Measurements from ENCODE around the gene SEPTIN11. TPM values are rescaled to one million over a fixed set of nuclear protein-coding genes. Genes with fewer than 3 reads are reported as not detected.

SEPTIN11 gene
- total RNA-seq, 1 experiment from 2014 or later, result 31.7 TPM

DNA sequence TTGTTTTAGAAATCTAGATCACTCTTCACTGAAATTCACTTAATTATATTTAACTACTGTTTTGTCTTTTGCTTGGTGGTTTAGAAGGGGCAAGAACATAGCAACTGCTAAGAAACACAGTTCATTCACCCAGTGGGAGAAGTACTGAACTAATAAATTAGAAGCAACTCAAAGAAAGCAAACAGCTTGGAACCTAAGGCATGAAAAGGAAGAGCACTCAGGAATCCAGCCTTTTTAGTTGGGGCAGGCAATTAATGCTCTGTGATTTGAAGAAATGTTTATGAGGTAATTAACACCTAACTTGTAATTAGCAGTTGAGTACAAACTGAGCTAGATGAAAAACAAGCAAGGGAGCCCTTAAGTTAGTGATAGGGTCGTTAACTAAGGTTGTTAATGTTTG is 22.8 kb downstream of the SEPTIN11 start:
- DNase-seq (ENCODE audit: low spot score), result no peak
- in situ Hi-C loops (cut with HindIII; ENCODE audit: low sequenced_read_pairs), result no loop called here

DNA sequence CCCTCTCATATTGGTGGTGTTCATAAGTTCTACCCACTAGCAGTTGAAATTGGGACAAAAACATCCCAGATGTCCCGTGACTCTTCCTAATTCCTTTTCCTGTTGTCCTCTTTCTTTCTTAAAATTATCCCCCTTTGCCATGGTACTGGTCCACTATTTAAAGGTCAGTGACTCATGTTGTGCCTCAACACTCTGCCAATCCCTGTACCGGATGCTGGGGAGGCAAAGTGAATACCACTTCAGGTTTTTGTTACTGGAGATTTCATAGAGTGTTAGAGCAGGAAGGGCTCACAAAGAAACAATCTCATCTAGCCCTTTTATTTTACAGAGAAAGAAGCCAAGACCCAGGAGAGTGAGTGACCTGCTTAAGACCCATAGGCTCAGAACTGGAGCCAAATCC is 24.6 kb downstream of the SEPTIN11 start:
- DNase-seq (ENCODE audit: low spot score), result no peak
- in situ Hi-C loops (cut with HindIII; ENCODE audit: low sequenced_read_pairs), result no loop called here

DNA sequence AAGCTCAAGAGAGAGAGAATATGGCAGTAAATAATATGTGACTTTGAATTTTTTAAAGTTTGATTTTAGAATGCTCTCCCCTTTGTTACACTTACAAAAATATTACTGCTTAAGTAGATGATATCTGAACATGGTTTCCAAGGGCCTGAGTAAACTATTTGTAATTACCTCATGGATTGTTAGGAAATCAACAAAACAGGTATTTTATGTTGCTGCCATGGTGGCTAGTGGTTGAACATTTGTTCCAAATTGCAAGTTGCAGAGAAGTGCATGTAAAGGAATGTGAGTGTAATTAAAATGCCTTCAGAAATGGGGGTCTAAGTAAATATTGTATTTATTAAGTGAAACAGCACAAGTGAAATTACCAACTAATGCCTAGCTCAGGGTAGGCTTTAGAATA is 27.6 kb downstream of the SEPTIN11 start:
- in situ Hi-C loops (cut with HindIII; ENCODE audit: low sequenced_read_pairs), result no loop called here
- DNase-seq (ENCODE audit: low spot score), result no peak

DNA sequence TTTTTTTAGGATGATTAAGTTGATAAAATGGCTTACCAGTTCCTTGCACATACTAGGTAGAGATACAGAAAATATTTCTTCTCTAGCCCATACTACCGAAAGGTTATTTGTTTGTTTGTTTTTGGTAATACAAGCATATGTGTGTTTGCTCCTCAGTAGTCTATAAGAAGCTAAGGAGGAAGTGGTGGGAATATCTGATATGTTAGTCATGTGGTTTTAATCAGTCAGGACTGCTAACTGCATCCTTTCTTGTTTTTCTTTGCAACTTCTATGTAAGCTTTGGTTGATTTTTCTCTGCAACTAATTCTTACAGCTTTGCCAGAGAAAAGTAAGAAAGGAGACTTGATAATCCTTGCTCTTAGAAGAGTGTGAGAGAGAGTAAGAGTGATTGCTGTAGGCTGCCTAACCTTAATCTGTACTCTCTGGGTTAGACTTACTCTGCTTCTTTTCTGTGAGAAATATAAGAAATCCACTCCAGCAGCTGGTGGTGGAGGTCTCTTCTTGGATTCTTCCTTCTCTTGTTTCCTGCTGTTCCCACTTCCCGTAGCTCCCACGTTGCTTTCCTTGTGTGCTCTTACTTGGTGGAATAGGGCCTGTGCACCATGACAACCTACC is 28.3 kb downstream of the SEPTIN11 start:
- in situ Hi-C loops (cut with HindIII; ENCODE audit: low sequenced_read_pairs), result no loop called here

DNA sequence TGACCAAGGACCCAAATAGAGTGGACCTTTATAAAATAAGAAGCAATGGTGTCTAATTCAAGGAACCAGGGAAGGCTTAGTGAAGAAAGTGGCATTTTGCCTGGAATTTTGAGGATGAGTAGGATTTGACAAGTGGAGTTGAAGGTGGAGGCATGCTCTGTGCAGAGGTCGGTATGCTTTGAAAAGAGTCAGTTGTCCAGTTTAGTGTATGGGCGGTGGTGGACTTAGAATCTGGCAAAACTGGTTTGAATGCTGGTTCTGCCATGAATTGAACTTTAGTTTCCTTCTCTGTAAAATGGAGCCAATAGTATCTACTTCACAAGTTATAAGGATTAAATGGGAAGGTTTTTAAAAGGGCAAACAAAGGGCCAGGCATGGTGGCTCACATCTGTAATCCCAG is 29.7 kb downstream of the SEPTIN11 start:
- in situ Hi-C loops (cut with HindIII; ENCODE audit: low sequenced_read_pairs), result no loop called here
- DNase-seq (ENCODE audit: low spot score), result no peak

More for the DNA sequence above, 28.3 kb downstream of the SEPTIN11 start:
- DNase-seq (ENCODE audit: low spot score), result no peak

DNA sequence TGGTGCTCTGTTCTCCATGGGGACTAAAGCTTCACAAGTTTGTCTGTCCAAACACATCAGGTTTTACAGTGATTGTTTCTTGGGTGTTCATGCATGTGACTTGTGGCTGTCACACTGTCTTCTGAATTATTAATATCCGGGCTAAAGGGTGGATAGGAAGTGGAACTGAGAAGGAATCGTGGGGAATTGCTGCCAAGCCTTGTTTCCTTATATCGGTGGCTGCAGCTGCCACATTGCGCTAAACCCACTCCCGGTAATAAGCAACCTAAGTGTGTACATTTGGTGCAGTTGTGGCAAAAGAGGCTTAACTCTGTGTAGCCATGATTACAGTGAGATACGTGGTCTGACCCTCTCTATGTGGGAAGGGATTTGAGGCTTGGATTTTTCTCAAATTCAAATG is 30.7 kb downstream of the SEPTIN11 start:
- no peak for DNase-seq (ENCODE audit: low spot score)
- in situ Hi-C loops (cut with HindIII; ENCODE audit: low sequenced_read_pairs), result no loop called here

DNA sequence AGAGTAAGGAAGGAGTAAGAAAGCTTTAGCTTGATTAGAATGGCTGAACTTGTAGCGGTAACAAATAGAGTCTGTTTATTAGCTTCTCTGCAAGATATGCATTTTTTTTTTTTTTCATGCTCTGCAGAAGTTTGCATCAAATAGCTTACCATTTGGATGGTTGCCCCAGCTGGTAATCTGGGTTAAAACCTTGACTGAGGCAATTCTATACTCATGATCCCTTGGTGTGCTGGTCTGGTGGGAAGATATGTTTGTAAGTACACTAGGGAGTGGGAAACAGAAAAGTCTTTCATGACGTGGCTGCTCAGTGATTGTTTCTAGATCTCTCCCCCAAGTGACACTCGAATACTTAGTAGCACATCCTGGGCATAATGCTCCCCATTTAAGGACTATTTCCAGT is 32.1 kb downstream of the SEPTIN11 start:
- no peak for DNase-seq (ENCODE audit: low spot score)
- in situ Hi-C loops (cut with HindIII; ENCODE audit: low sequenced_read_pairs), result no loop called here

DNA sequence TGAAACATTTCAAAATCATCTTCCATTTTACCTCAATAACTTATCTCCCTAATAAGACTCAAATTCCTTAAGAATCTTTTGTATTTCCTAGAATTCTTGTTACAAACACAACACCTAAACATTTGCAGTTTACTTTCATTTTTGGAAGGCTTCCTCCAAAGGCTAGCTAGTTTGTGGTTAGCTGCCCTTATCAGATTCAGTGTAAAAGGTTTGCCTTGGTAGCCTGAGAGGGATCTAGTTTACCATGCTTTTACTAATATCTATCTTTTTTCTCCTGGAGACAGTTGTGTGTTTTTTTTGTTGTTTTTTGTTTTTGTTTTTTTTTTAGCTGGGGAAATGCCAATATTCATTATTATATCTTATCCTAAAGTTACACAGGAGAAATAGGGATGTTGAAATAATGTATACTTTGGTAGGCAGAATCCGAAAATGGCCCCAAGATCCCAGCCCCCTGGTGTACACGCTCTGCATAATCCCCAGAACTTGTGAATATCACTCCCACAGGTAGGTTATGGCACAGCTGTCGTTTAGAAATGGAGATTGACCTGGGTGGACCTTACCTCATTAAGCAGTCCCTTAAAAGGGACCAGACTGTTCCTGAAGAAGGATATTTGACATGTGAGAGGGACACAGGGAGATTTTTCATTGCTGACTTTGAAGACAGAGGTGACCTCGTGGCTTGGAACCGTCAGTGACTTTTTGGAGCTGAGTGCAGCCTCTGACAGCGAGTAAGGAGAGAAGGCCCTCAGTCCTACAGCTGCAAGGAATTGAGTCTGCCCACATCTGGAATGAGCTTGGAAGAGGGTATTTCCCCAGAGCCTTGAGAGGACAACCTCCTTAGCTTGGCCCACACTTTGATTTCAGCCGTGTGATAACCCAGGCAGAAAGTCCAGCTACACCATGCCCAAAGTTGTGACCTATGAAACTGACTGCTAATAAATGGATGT is 33.4 kb downstream of the SEPTIN11 start:
- in situ Hi-C loops (cut with HindIII; ENCODE audit: low sequenced_read_pairs), result no loop called here
- no peak for DNase-seq (ENCODE audit: low spot score)

DNA sequence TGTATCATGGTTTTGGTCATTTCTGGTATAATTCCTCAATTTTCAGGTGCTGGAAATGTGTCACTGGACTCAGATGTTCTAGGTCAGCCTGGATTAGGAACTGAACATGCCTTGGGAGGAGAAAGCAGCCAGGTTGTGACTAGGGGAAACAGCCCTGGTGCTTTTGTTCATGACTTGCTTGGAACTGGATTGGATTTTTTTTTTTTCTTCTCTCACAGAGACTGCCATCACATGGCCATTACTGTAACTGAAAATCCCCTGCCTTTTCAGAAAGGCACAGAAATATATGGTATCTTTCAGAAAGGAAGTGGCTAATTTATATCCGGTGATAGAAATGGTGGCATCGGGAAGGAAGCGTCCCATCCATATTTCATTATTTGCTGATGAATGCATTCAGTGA is 34.6 kb downstream of the SEPTIN11 start:
- peak; percentile 20 for DNase-seq (ENCODE audit: low spot score)
- in situ Hi-C loops (cut with HindIII; ENCODE audit: low sequenced_read_pairs), result no loop called here

DNA sequence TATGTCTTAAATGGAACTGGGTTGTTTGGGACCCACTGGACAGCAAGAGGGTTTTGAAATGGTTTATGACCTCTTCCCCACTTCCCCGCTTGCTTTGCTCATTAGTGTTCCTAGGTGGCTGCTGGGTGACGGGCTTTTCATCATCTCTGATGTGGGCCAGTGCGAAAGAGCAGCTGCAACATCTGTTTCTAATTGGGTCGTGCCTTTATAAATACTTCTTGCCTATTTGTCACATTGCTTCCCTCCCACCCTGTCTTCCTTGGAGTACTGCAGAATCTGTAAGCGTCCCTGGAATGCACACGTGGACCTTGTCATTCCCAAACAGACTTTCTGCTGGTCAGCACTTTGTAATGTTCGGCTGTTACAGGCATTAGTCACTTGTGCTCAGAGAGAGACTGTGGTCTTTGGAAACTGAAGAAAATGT is 35.2 kb downstream of the SEPTIN11 start:
- in situ Hi-C loops (cut with HindIII; ENCODE audit: low sequenced_read_pairs), result no loop called here
- DNase-seq (ENCODE audit: low spot score), result no peak

DNA sequence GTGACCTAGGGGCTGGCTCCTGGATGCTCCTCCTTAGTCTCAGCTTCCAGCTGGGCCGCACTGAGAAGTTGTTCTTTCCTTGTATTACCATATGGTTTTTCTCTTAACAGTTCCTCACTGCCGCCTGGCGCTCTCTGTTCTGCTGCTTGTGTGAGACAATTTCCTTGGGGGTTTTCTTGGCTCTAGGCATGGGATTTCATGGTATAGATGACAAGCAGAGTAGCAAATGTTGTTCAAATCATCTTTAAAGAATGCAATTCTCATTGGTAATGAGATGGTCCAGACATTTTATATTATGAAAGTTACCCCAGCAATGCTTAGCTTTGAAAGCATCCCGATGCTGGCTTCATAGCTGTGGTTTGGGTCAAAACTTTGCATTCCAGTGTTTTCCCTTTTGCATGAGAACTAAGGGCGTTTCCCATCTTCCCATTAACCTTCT is 37.6 kb downstream of the SEPTIN11 start:
- in situ Hi-C loops (cut with HindIII; ENCODE audit: low sequenced_read_pairs), result no loop called here
- DNase-seq (ENCODE audit: low spot score), result no peak

DNA sequence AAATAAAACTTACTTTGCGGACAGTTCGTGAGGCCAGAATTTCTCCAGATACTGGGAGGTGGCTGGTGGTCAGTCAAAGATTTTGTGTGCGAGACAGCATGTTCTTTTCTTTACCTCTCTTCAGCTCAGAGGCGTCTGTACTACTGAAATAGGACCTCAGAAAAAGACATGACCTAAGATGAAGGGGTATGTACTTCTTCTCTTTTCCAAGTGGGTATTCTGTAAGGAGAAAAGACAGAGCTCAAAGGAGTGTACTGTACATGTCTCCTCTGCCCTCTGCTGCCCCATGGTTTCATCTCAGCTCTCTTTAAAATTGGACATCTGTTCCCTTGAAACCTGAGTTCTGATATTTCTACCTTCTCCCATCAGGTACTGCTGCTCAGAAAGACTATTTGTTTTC is 38.1 kb downstream of the SEPTIN11 start:
- in situ Hi-C loops (cut with HindIII; ENCODE audit: low sequenced_read_pairs), result no loop called here
- DNase-seq (ENCODE audit: low spot score), result no peak

DNA sequence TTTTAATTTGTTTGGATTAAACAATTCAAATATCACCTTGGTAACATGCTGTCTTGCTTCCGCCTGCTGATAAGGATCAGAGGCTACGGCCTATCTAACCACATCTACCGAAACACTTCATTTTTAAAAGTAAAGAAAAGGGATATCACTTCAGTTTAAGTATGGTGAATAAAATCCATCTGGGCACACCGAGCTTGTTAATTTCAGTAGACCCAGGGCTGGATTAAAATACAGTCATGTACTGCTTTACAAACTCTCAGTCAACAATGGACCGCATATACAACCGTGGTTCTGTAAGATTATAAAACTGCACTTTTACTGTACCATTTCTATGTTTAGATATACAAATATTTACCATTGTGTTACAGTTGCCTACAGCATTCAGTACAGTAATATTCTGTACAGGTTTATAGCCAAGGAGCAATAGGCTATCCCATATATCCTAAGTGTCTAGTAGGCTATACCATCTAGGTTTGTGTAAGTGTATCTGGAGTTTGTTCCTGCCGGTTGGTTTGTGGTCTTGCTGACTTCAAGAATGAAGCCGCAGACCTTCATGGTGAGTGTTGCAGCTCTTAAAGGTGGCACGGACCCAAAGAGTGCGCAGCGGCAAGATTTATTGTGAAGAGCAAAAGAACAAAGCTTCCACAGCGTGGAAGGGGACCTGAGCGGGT is 40.0 kb downstream of the SEPTIN11 start:
- in situ Hi-C loops (cut with HindIII; ENCODE audit: low sequenced_read_pairs), result no loop called here
- no peak for DNase-seq (ENCODE audit: low spot score)

DNA sequence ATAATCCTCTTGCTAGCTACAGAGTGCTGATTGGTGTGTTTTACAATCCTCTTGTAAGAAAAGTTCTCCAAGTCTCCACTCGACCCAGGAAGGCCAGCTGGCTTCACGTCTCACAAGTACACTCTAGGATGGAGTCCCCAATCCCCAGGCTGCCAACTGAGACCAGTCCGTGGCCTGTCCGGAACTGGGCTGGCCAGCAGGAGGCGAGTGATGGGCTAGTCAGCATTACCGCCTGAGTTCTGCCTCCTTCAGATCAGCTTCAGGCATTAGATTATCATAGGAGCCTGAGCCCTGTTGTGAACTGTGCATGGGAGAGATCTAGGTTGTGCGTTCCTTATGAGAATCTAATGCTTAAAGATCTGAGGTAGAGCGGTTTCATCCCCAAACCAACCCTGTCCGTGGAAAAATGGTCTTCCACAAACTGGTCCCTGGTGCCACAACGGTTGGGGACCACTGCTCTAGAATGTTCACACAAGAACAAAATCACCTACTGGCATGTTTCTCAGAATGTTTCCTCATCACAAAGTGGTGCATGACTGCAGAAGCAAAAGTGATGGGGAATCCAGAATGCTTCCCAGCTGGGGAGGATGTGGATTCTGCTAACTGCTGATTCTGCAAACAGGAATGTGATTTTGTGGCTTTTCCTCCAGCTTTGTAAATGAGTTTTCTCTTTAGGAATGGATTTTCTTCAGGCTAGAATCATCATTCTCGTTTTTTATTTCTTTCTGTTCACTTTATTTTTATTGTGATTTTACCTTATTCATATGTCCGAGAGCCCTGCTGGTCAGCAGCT is 40.9 kb downstream of the SEPTIN11 start:
- DNase-seq (ENCODE audit: low spot score), result no peak
- in situ Hi-C loops (cut with HindIII; ENCODE audit: low sequenced_read_pairs), result no loop called here

DNA sequence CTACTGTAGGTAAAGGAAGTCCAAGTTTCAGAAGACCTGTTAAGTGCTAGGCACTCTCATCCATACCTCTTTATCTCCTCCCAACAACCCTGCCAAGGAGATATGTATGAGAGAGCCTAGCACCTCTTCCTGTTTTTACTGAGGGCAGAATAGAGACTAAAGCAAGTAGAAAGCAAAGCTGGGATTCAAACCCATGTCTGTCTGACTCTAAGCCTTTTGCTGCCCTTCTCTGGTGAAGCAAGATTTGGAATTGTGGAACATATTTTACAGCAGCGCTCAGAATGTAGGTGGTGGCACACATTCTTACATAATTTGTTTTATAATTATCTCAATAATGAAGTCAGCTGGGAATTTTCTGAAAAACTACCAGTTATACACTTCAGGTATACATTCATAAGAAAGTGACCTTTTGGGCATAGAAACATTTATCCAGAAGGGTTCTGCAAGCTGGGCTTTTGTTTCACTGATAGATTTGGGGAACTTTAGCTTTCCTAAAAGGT is 41.7 kb downstream of the SEPTIN11 start:
- no peak for DNase-seq (ENCODE audit: low spot score)
- in situ Hi-C loops (cut with HindIII; ENCODE audit: low sequenced_read_pairs), result no loop called here

DNA sequence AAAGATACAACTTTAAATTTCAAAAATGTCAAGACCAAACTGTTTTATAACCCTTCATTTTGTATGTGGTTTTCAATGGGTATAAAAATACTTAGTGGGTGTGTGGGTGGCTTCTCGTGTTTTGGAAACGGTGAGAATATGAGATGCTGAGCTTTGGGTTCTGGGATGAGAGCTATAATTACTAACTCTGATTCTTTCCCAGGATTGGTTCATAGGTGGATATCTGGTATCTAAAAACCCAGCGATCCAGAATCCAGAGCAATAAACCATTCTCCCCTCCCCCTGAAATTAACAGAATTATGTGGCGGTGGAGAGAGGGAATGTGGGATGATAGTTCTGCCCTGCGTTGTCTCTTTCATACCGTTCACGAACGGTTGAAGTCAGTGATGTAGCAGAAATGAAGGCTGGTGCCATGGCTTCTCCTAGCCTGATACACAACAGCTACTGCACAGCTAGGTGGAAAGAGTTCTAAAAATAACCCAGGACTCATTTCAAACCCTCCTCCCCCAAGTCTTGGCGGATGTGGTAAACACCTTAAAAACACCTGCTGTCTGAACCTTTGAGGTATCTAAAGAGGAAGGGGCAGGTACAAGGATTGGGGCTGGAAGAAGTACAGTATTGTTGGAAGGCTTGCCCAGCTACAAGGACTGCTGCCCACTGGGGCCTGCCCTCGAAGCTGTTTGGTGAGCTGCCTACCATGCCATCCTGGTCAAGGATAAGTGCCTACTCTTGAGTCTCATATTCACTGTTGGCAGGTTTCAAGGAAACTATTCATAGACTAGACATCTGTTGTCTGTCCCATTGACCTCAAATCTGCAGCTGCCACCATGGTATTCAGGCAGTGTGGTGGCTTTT is 44.5 kb downstream of the SEPTIN11 start:
- in situ Hi-C loops (cut with HindIII; ENCODE audit: low sequenced_read_pairs), result no loop called here
- peak; percentile 84 for DNase-seq (ENCODE audit: low spot score)

DNA sequence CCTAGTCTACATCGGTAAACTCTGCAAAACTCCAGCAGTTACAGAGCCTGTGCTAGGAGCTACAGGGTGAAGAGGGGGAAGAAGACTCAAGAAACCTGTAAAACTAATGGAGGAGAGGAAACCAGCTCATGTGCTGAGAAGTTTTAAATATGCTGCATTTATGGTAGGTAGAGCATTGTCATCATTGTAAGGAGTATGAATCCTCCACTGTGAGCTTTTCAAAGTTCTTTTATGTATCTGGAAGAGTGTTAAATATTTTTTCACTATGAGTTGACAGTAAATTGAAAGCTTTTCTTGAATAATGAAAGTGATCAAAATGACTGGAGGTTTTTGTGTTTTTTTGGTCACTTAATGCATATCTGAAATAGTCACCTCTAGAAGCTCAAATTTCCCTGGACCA is 46.2 kb downstream of the SEPTIN11 start:
- no peak for DNase-seq (ENCODE audit: low spot score)
- in situ Hi-C loops (cut with HindIII; ENCODE audit: low sequenced_read_pairs), result no loop called here

DNA sequence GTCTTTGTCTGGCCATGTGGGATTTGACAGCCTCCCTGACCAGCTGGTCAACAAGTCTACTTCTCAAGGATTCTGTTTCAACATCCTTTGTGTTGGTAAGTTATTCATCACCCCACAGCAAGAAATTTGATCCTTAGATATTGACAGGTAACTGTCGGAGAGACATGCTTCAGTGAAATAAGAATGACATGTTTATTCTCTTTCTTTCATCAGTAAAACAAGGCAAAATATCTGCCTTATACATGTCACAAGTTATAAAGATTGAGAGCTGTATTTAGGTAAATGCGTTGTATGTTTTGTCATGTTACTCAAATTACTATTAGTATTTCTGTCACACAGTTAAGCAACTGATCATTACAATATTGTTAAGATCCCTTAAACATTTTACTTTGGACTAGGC is 46.9 kb downstream of the SEPTIN11 start:
- in situ Hi-C loops (cut with HindIII; ENCODE audit: low sequenced_read_pairs), result no loop called here
- no peak for DNase-seq (ENCODE audit: low spot score)
